GM10847 (cell line): ENCODE measurements around the gene SETBP1.

Source experiments
- POLR2A ChIP-seq: IDR thresholded peaks from 2 replicates; pipeline ENCODE4 v1.6.1; 2011; ENCODE audit not compliant: insufficient read length; ENCODE audit errors: extremely low read depth

SETBP1 gene

GRCh38 chr18:44988821-44989587 lies 308.3 kb downstream of the SETBP1 start:
- no peak for TF ChIP-seq POLR2A

GRCh38 chr18:44996261-44996660 lies 315.6 kb downstream of the SETBP1 start:
- TF ChIP-seq POLR2A = no peak

GRCh38 chr18:44997174-44997573 lies 316.5 kb downstream of the SETBP1 start:
- no peak for TF ChIP-seq POLR2A

GRCh38 chr18:44998360-44998759 lies 317.7 kb downstream of the SETBP1 start:
- TF ChIP-seq POLR2A = no peak

- no peak for TF ChIP-seq POLR2A
Observed at GRCh38 chr18:45004546-45005080, 323.9 kb downstream of the SETBP1 start.

GRCh38 chr18:45006934-45007333 lies 326.2 kb downstream of the SETBP1 start:
- no peak for TF ChIP-seq POLR2A

- no peak for TF ChIP-seq POLR2A
Observed at GRCh38 chr18:45007531-45007930, 326.8 kb downstream of the SETBP1 start.

GRCh38 chr18:45008694-45009413 lies 328.2 kb downstream of the SETBP1 start:
- no peak for TF ChIP-seq POLR2A

- TF ChIP-seq POLR2A = no peak
Observed at GRCh38 chr18:45009756-45010155, 329.1 kb downstream of the SETBP1 start.

- TF ChIP-seq POLR2A = no peak
Observed at GRCh38 chr18:45012286-45012685, 331.6 kb downstream of the SETBP1 start.

- no peak for TF ChIP-seq POLR2A
Observed at GRCh38 chr18:45014047-45014501, 333.4 kb downstream of the SETBP1 start.

GRCh38 chr18:45015788-45016128 lies 335.1 kb downstream of the SETBP1 start:
- no peak for TF ChIP-seq POLR2A

- TF ChIP-seq POLR2A = no peak
Observed at GRCh38 chr18:45019469-45019868, 338.8 kb downstream of the SETBP1 start.

- no peak for TF ChIP-seq POLR2A
Observed at GRCh38 chr18:45023519-45023918, 342.8 kb downstream of the SETBP1 start.

- no peak for TF ChIP-seq POLR2A
Observed at GRCh38 chr18:45024357-45025088, 343.8 kb downstream of the SETBP1 start.

GRCh38 chr18:45025089-45025450 lies 344.4 kb downstream of the SETBP1 start:
- no peak for TF ChIP-seq POLR2A
